ENCODE data around the gene IMMT.

DNA sequence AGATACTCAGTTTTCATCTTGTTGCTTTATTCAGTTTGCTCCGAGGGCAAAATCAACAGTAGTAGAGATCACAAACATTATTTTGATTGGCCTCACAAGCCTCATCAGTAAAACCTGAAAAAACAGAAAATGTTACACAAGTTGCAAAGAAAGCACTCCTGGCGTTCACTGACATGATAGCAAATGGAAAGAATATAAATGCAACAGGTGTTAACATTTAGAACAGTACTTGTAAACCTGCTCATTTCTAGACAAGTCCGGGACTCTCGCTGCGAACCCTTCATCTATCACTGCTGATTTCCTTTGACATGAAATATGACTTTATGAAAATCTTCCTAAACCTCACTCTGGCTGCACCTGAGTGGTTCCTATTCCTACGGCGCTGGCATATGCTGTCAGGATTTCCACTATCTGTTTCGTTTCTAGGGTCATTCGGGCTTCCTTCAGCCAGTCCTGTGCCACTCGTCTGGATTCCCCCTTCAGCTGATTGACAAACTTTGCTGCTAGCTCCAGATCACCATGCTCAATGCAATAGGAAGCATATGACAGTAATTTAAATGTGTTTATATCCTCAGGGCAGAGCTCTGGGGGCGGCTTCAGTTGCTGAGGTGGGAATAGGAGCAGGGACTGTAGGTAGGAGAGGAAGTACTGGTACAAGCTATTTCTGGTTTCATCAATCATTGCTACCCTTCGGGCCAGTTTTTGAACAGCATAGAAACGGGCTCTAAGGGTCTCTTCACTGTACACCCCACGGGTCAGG lies 51.2 kb downstream of the IMMT start:
- TF ChIP-seq, protein P1, sequence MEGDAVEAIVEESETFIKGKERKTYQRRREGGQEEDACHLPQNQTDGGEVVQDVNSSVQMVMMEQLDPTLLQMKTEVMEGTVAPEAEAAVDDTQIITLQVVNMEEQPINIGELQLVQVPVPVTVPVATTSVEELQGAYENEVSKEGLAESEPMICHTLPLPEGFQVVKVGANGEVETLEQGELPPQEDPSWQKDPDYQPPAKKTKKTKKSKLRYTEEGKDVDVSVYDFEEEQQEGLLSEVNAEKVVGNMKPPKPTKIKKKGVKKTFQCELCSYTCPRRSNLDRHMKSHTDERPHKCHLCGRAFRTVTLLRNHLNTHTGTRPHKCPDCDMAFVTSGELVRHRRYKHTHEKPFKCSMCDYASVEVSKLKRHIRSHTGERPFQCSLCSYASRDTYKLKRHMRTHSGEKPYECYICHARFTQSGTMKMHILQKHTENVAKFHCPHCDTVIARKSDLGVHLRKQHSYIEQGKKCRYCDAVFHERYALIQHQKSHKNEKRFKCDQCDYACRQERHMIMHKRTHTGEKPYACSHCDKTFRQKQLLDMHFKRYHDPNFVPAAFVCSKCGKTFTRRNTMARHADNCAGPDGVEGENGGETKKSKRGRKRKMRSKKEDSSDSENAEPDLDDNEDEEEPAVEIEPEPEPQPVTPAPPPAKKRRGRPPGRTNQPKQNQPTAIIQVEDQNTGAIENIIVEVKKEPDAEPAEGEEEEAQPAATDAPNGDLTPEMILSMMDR (IDR thresholded peaks at IDR 0.05): no peak
- no peak for TF ChIP-seq POLR2A (IDR thresholded peaks at IDR 0.05)
